Measurements from ENCODE around the gene EHF.
A peak's percentile ranks its signal among the peaks of the same experiment; 100 is the strongest.

Gene EHF

GRCh38 chr11:34647131-34647530 is 26.2 kb downstream of the EHF start:
- DNase-seq = no peak

GRCh38 chr11:34647532-34647931 is 26.6 kb downstream of the EHF start:
- DNase-seq = peak; percentile 24

GRCh38 chr11:34648036-34648435 is 27.1 kb downstream of the EHF start:
- no peak for DNase-seq

- no peak for DNase-seq
Measured at GRCh38 chr11:34649597-34649996, 28.7 kb downstream of the EHF start.

- DNase-seq = no peak
Measured at GRCh38 chr11:34650528-34650927, 29.6 kb downstream of the EHF start.

GRCh38 chr11:34651551-34651950 is 30.7 kb downstream of the EHF start:
- peak; percentile 11 for DNase-seq

- no peak for DNase-seq
Measured at GRCh38 chr11:34652191-34652973, 31.5 kb downstream of the EHF start.

- DNase-seq = no peak
Measured at GRCh38 chr11:34653031-34653430, 32.1 kb downstream of the EHF start.

GRCh38 chr11:34653851-34654482 is 33.1 kb downstream of the EHF start:
- peak; percentile 13 for DNase-seq

- peak; percentile 72 for DNase-seq
Measured at GRCh38 chr11:34654483-34655334, 33.8 kb downstream of the EHF start.

GRCh38 chr11:34655335-34656008 is 34.6 kb downstream of the EHF start:
- no peak for DNase-seq

- peak; percentile 6 for DNase-seq
Measured at GRCh38 chr11:34656062-34656720, 35.3 kb downstream of the EHF start.

GRCh38 chr11:34658071-34659015 is 37.5 kb downstream of the EHF start:
- DNase-seq = no peak

- no peak for DNase-seq
Measured at GRCh38 chr11:34659096-34659733, 38.3 kb downstream of the EHF start.

GRCh38 chr11:34665077-34665835 is 44.4 kb downstream of the EHF start:
- peak; percentile 71 for DNase-seq

GRCh38 chr11:34667810-34668582 is 47.1 kb downstream of the EHF start:
- DNase-seq = peak; percentile 95

- DNase-seq = peak; percentile 38
Measured at GRCh38 chr11:34668583-34669053, 47.7 kb downstream of the EHF start.

GRCh38 chr11:34669458-34669857 is 48.6 kb downstream of the EHF start:
- DNase-seq = peak; percentile 16

- no peak for DNase-seq
Measured at GRCh38 chr11:34671117-34671516, 50.2 kb downstream of the EHF start.

All from DMS53 (cell line).